Stimulated activated naive CD8-positive, alpha-beta T cell treated with anti-CD3 and anti-CD28 coated beads, Interleukin-15, Interleukin-2, amounts not matched to agents 100 U/mL and 50 U/mL, for 24 hours (primary cell): ENCODE results near the gene HOXB4.
A peak's percentile ranks its signal among the peaks of the same experiment; 100 is the strongest.

Experiments used
- ATAC-seq: fragments of 150-1000 bp; cut with Tn5 transposase; one replicate; pipeline ENCODE4 v1.10.0; 2021
- DNase-seq: peaks from one replicate; pipeline ENCODE4 v3.0.0; 2021

The HOXB4 gene

DNA sequence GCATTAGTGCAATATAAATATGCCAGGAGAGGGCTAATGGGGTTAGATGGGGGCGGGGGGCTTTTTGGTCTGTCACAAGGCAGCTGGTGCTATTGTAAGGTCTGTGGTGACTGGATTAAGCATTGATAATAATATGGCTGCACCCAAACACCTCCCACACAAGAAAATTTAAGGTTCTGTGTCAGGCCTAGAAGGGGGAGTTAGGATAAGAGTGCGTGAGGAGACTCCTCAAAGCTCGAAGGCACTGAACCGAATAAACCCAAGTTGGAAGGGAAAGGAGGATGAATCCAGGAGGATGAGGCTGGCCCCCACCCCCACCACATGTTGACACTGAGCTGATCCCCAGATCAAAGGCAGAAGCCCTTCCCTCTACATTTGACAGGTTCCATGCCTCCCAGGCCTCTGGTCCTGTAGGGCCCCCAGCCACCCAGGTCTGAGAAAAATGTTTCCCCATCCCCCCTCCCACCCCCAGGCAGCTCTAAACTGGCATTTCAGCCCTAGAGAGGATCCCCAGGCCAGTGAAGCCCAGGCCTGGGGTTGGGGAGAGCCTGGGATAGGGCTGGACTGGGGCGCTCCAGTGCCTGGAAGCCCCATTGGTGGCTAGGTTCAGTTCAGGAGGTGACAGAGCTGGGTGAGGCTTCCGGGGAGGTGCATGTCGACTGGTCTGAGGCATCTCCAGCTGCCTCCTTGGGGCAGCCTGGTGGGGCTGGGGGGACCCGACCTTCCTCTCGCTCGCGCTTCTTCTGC is 49.0 kb downstream of the HOXB4 start:
- DNase-seq (no peak), ATAC-seq (no peak)

DNA sequence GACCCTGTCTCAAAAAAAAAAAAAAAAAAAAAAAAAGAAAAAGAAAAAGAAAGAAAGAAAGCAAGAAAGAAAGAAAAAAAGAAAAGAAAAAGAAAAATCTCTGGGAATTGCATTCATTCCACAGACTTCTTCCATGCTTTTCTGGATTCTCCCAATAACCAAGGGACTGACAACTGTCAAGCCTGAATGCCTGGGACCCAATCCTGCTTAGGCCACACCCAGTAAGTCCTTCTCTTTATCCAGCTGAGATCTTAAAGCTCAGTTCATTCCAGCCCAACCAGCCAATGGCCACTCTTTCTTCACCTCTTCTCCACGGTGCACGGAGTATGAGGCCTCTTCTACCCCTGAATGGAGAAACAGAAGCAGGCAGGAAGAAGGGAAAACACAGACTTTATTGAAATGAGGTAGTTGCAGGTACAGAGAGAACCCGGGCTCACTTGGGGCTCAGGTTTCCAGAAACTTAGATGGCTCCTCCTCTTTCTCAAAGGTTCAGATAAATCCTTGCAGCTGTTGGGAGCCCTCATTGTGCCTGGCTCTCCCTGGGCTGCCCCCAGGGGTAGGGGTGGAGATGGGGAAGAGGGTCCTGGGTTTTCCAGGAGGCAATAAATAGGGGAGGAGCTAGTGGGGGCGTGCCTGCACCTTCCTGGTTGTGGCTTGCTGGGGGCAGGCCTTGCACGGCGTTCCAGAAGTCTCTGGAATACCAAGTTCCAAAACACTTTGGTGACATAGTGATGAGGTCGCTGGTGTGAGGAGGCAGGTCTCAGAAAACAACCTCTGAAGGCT is 49.8 kb downstream of the HOXB4 start:
- no peak for DNase-seq

DNA sequence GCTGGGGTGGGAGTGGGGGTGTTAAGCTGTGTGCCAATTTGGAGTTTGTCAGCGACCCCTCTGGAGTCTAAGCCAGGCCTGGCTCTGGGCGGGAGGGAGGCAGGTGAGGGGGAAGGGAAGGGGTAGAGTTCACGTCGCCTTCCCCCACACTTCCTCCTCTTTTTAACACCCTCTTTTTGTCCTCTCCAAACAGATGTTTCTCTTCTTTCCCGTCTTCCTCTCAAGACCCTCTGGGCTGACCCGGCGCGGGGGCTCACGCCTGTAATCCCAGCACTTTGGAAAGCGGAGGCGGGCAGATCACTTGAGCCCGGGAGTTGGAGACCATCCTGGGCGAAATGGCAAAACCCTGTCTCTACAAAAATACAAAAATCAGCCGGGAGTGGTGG is 50.6 kb downstream of the HOXB4 start:
- DNase-seq (no peak), ATAC-seq (no peak)

More for the DNA sequence above, 49.8 kb downstream of the HOXB4 start:
- no peak for ATAC-seq

DNA sequence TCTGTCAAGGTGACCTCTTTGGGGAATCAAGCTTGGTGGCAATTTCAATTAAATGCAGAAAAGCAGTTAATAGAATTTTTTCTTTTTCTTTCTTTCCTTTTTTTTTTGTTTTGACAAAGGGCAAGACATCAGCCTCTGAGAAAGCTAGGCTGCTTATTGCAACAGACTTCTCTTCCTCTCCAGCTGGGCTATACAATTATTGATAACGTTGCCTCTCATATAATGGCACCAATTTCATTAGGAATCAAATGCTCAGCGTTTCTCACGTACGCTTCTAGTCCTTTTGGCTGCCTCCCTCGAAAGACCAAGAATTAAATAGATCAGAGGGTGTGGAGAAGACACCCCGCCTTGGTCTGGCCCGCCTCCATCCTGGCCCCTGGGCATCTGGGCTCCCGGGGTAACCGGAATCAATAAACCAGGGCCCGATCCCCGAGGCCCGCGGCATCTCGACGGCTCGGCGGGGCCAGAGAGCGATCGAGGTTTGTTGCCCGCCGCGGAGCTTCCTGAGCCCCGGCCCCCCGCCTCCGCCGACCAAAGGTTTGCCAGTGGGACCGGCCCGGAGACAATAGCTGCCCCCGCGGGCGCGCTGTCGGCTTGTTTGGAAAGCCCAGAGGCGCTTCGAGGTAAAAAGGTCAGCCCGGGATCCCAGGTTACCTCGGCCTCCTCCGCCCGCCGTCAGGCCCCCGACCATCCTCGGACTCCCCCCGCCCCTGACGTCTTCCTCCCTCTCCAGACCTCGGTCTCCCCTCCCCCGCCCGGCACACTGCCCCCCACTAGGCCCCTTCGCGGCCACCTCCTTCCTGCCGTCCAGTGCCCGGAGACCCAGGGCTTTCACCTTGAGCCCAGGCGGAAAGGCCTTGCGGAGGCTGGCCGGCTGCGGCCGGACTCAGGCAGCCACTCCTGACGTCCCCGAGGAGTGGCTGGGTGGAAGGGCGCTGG is 51.3 kb downstream of the HOXB4 start:
- no peak for ATAC-seq
- peak; percentile 40 for DNase-seq
